Endothelial cell of umbilical vein (primary cell): ENCODE measurements around the gene SH2D3C. TPM values are rescaled to one million over a fixed set of nuclear protein-coding genes. Genes with fewer than 3 reads are reported as not detected.

Source experiments
- BruUV-seq: library from RNA; stranded (reverse); fragments of 400-500 nt; replicated peaks from 2 replicates; lab custom pipeline; 2021; lab: Mats Ljungman, UMichigan
- CTCF ChIA-PET: fragments of 300-600, 350-600 bp; sonication (Branson Sonifier 250); formaldehyde crosslinking; loops from one replicate; lab custom pipeline; 2021; ENCODE audit warnings: antibody characterized with exemption, inconsistent platforms; lab: Charles Lee
- POLR2A ChIA-PET: fragments of 300-600, 350-600 bp; sonication (Branson Sonifier 250); formaldehyde crosslinking; loops from one replicate; lab custom pipeline; 2021; ENCODE audit warnings: antibody characterized with exemption, inconsistent platforms; lab: Charles Lee
- DNase-seq: peaks from one replicate; pipeline ENCODE4 v3.0.0-alpha.2; 2011; ENCODE audit warnings: low read depth, low spot score
- FAIRE-seq: peaks from 2 replicates; lab custom pipeline; 2011; peaks lifted over from hg19 to GRCh38; lab: Jason Lieb, UNC
- H2AFZ ChIP-seq: 2 replicates; pipeline ENCODE4 v1.6.0; 2012; ENCODE audit warnings: low read depth, low read length, control low read depth, inconsistent platforms
- H3K27ac ChIP-seq: 2 replicates; pipeline ENCODE4 v1.5.1; 2011; ENCODE audit warnings: low read depth, mild to moderate bottlenecking, control low read depth, low read length, moderate library complexity; ENCODE audit not compliant: insufficient read depth
- H3K27me3 ChIP-seq, 2 experiments: 2 replicates each; pipeline versions ENCODE4 v1.6.0 to v1.6.1; 2011; ENCODE audit warnings: low read length in 2 of 2, mixed read lengths in 1 of 2; ENCODE audit not compliant: control insufficient read depth in 2 of 2, insufficient read depth in 2 of 2
- H3K36me3 ChIP-seq, 2 experiments: 2 replicates in 1 of 2; 3 replicates in 1 of 2; pipeline ENCODE4 v1.5.1; 2011; ENCODE audit warnings: low read length in 2 of 2, mild to moderate bottlenecking in 1 of 2, moderate library complexity in 1 of 2; ENCODE audit not compliant: control insufficient read depth in 2 of 2, insufficient read depth in 2 of 2; ENCODE audit errors: extremely low read depth in 1 of 2
- H3K4me1 ChIP-seq: 3 replicates; pipeline ENCODE4 v1.5.1; 2011; ENCODE audit warnings: mild to moderate bottlenecking, low read length; ENCODE audit not compliant: control insufficient read depth, insufficient read depth; ENCODE audit errors: extremely low read depth
- H3K4me2 ChIP-seq: 2 replicates; pipeline ENCODE4 v1.6.1; 2011; ENCODE audit warnings: low read length, control low read depth, mixed read lengths; ENCODE audit not compliant: insufficient read depth
- H3K4me3 ChIP-seq, 3 experiments: fragments of 200-600 bp in 1 of 3; sonication (generic), shearing (Covaris generic) in 1 of 3; replicated peaks in 1 of 3; 2 replicates each; pipeline ENCODE4 v1.5.1; 2011 to 2016; ENCODE audit warnings: control low read depth in 3 of 3, low read length in 3 of 3, mild to moderate bottlenecking in 2 of 3, inconsistent platforms in 1 of 3, low read depth in 1 of 3, moderate library complexity in 1 of 3; ENCODE audit not compliant: insufficient read depth in 1 of 3
- H3K79me2 ChIP-seq: 2 replicates; pipeline ENCODE4 v1.6.0; 2012; ENCODE audit warnings: low read length, inconsistent platforms; ENCODE audit not compliant: control insufficient read depth, insufficient read depth
- H3K9ac ChIP-seq: replicated peaks from 2 replicates; pipeline ENCODE3; 2011; ENCODE audit warnings: low read length, control low read depth; ENCODE audit not compliant: insufficient read depth; ENCODE audit errors: extremely low read depth
- H3K9me1 ChIP-seq: replicated peaks from 3 replicates; pipeline ENCODE4 v1.6.0; 2011; ENCODE audit warnings: mild to moderate bottlenecking, low read length; ENCODE audit not compliant: control insufficient read depth, insufficient read depth; ENCODE audit errors: extremely low read depth
- H3K9me3 ChIP-seq: replicated peaks from 2 replicates; pipeline ENCODE4 v1.5.1; 2012; ENCODE audit warnings: low read length, inconsistent platforms; ENCODE audit not compliant: control insufficient read depth, insufficient read depth
- H4K20me1 ChIP-seq: replicated peaks from 2 replicates; pipeline ENCODE3; 2011; ENCODE audit warnings: mild to moderate bottlenecking, low read length; ENCODE audit not compliant: control insufficient read depth, insufficient read depth; ENCODE audit errors: extremely low read depth
- EZH2 ChIP-seq: IDR thresholded peaks from 2 replicates; pipeline ENCODE4 v1.6.1; 2012; ENCODE audit warnings: borderline replicate concordance, low read depth, mild to moderate bottlenecking, moderate library complexity, low read length, inconsistent platforms; ENCODE audit not compliant: severe bottlenecking
- FOS ChIP-seq: IDR thresholded peaks from 2 replicates; pipeline ENCODE4 v1.6.1; 2011; ENCODE audit warnings: mild to moderate bottlenecking, low read length, moderate library complexity, borderline replicate concordance; ENCODE audit not compliant: insufficient read depth
- GATA2 ChIP-seq: IDR thresholded peaks from 2 replicates; pipeline ENCODE4 v1.7.0; 2011; ENCODE audit warnings: low read depth, mild to moderate bottlenecking, moderate library complexity, mixed read lengths, low read length; ENCODE audit not compliant: insufficient read length, insufficient read depth
- JUN ChIP-seq: IDR thresholded peaks from 2 replicates; pipeline ENCODE4 v1.6.1; 2011; ENCODE audit warnings: borderline replicate concordance, low read depth; ENCODE audit not compliant: insufficient read length, insufficient read depth
- MYC ChIP-seq: IDR thresholded peaks from one replicate; pipeline ENCODE4 v1.6.1; 2011; ENCODE audit warnings: mild to moderate bottlenecking, low read depth, low read length
- POLR2A ChIP-seq: IDR thresholded peaks from 2 replicates; pipeline ENCODE4 v1.6.1; 2012; ENCODE audit warnings: low read depth, mild to moderate bottlenecking, control low read depth, low read length
- POLR2AphosphoS5 ChIP-seq: IDR thresholded peaks from 2 replicates; pipeline ENCODE4 v1.6.1; 2012; ENCODE audit warnings: low read depth, mild to moderate bottlenecking, control low read depth, low read length, moderate library complexity; ENCODE audit not compliant: insufficient read depth
- dilution Hi-C: fragments of 300-500 bp; cut with MboI; formaldehyde crosslinking; loops from one replicate; pipeline ENCODE4 v1.15.0; 2019; ENCODE audit warnings: low sequenced_read_pairs; ENCODE audit not compliant: extremely low pct_ligation_motif_present
- intact Hi-C: fragments of 100-400 bp; cut with micrococcal nuclease; formaldehyde crosslinking; loops from one replicate; pipeline ENCODE4 v1.10.0; 2022
- polyA plus RNA-seq, 4 experiments: library from polyadenylated mRNA; depleted of rRNA in 3 of 4; stranded (reverse) in 3 of 4; unstranded in 1 of 4; fragments of >200 nt; gene quantifications; 2 replicates each; pipeline versions ENCODE4 v1.2.1 to v1.2.3, GENCODE V29; 2011 to 2012; ENCODE audit warnings: missing spikeins in 1 of 4
- total RNA-seq: library from RNA; stranded (reverse); gene quantifications from 2 replicates; pipeline ENCODE4 v1.2.3, GENCODE V29; 2021
- TF ChIP-seq, protein P1 (sequence below), 2 donors: IDR thresholded peaks; 1 replicate in 1 of 2; 2 replicates in 1 of 2; pipeline ENCODE4 v1.5.1; 2011; ENCODE audit warnings: low read length in 2 of 2, mild to moderate bottlenecking in 2 of 2, moderate library complexity in 2 of 2, control low read depth in 1 of 2, inconsistent platforms in 1 of 2, low read depth in 1 of 2; ENCODE audit not compliant: insufficient read depth in 1 of 2; ENCODE audit errors: extremely low read depth in 1 of 2
- TF ChIP-seq, protein P2 (sequence below): IDR thresholded peaks from 2 replicates; pipeline ENCODE4 v1.6.1; 2011; ENCODE audit not compliant: insufficient read depth, insufficient read length

Gene SH2D3C
- total and polyA plus RNA-seq, 2 donors (not counting 3 experiments of a cell fraction or from before 2014, with no cell fraction given), result 95.0 to 173 TPM

DNA sequence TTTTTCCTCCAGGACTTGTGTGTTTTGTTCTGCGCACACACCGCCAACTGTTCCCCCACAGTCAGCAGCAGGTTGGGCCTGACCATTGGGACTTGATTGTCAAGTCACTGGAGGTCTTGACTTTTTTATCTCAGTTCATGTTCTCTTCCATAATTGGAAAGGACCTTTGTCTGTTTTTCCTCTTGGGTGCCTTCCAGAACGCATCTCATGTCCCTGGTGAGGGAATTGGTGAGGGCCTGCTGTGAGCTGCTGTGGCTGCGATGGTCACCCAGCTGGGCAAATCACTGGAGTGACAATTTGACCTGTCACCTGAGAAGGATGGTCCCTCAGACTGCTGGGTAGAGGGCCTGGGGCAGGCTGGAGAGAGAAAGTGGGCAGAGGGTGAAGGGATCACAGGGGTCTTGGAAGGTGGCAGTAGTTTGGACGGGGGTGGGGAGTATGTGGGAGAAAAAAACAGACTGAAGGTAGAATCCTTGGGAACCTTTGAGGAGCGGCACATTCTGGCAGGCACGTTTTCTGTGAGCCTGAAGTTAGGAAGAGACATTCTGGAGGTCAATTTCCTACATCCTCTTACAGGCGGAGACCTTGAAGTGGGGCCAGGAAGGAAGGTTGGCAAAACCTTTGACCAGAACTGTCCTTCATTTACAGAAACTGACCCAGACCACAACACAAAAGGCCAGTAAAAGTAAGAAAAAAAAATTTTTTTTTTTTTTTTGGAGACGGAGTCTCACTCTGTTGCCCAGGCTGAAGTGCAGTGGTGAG lies 11.8 kb upstream of the SH2D3C start:
- dilution Hi-C loops, result no loop called here
- no peaks in the 10 kb centered on the region for H3K27me3 ChIP-seq
- BruUV-seq, result no TSS peak
- H3K4me3 ChIP-seq, result no peak overlapping the region
- no peak overlapping the region for H2AFZ ChIP-seq
- POLR2A ChIA-PET, result interaction anchor here (1.8 kb wide), 1 partner anchor 80 kb away, joined by 4 read pairs; no protein-coding TSS in a partner anchor
- H3K9ac ChIP-seq, result no peak overlapping the region
- H3K36me3 ChIP-seq, result peaks cover 40 to 43% of the 10 kb centered on the region in 2 experiments
- intact Hi-C loops, result no loop called here
- CTCF ChIA-PET, result interaction anchor here (0.6 to 0.8 kb wide), 2 partner anchors 45 to 80 kb away, joined by 3 to 4 read pairs; no protein-coding TSS in a partner anchor
- FAIRE-seq (no peak), DNase-seq (no peak)
- H3K27ac ChIP-seq, result no peak overlapping the region
- peaks cover 52% of the 10 kb centered on the region for H3K79me2 ChIP-seq
- TF ChIP-seq, protein P1, sequence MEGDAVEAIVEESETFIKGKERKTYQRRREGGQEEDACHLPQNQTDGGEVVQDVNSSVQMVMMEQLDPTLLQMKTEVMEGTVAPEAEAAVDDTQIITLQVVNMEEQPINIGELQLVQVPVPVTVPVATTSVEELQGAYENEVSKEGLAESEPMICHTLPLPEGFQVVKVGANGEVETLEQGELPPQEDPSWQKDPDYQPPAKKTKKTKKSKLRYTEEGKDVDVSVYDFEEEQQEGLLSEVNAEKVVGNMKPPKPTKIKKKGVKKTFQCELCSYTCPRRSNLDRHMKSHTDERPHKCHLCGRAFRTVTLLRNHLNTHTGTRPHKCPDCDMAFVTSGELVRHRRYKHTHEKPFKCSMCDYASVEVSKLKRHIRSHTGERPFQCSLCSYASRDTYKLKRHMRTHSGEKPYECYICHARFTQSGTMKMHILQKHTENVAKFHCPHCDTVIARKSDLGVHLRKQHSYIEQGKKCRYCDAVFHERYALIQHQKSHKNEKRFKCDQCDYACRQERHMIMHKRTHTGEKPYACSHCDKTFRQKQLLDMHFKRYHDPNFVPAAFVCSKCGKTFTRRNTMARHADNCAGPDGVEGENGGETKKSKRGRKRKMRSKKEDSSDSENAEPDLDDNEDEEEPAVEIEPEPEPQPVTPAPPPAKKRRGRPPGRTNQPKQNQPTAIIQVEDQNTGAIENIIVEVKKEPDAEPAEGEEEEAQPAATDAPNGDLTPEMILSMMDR (IDR thresholded peaks at IDR 0.05; ENCODE audit: extremely low read depth in 1 of 2, insufficient read depth in 1 of 2, low read depth in 1 of 2, low read length in 2 of 2), result no peak
- TF ChIP-seq MYC (no peak), GATA2 (no peak), EZH2 (no peak), POLR2AphosphoS5 (no peak), FOS (no peak), JUN (no peak), POLR2A (no peak)
- TF ChIP-seq, protein P2, sequence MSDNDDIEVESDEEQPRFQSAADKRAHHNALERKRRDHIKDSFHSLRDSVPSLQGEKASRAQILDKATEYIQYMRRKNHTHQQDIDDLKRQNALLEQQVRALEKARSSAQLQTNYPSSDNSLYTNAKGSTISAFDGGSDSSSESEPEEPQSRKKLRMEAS, result no peak
- H3K4me1 ChIP-seq, result peaks cover 15% of the 10 kb centered on the region
- H3K4me2 ChIP-seq, result no peak overlapping the region
- no peaks in the 10 kb centered on the region for H4K20me1 ChIP-seq
- no peaks in the 10 kb centered on the region for H3K9me3 ChIP-seq
- no peaks in the 10 kb centered on the region for H3K9me1 ChIP-seq
